ENCODE measurements around the gene LRRC49.

Gene LRRC49

DNA sequence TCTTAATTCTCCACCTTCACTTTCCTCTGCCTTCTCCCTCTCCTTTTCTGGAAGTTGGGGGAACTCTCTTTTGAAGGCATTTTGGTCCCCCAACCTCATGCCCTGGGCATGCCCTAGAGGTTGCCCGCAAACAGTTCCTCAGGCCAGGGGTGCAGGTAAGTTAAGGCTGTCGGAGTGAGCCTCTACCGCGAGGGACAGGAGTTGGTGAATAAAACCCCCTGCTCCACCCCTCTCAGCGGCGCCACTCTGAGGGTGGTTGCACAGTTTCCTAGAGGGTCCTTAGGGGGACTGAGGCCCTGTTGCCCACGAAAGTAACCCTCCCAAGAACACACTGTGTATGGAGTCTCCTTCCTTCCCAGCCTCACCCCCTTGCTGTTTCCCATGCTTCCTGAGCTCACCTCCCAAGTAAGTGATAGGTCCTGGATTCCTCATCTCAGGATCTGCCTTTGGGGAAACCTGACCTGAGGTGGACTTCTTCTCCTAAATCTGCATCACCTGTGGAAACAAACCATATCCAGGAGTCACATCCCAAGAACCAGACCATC is 199.5 kb downstream of the LRRC49 start:
- no peak for DNase-seq (ENCODE audit: low read depth in 2 of 2)

DNA sequence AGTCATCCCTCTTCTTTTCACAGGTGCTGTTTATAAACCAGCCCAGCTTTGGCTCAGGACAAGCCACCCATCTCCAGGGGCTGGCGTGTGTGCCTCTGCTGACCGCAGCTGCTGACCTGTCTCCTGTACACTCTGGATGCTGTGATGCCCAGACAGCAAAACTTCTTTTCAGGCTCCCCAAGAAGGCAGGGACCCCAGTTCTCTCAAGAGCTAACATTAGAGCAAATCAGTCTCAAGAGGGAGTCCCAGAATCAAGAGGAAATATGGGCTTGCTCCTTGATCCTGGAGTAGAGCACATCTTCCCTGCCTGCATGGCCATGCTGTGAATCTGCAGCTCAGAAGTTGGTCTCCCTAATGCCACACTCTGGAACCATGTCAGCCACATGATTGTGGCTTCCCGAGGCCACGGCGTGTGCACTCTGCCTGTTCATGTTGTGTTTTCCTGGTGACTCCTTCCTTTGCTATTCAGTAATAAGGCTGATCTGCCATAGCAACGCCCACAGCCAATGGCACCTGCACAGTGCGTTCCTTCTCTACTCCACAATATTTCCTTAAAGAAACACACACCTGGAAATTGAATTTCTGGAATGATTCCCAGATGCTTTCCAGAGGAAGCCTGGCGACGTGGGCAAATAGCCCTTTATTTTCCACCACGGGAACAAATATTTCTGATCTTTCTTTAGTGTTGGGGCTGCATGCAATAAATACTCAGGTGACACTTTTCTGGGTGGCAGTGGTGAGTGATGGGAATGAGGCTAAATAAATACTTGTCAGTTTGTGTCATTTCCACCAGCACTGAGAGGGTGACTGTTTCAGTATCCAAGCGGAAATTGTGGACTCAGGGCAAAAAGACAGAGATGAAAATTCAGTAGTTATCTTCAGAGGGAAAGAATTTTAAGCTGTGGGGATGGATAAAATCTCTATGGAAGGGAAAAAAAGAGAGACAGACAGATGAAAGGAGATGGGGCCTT is 200.7 kb downstream of the LRRC49 start:
- DNase-seq (ENCODE audit: low read depth in 2 of 2): no peak

DNA sequence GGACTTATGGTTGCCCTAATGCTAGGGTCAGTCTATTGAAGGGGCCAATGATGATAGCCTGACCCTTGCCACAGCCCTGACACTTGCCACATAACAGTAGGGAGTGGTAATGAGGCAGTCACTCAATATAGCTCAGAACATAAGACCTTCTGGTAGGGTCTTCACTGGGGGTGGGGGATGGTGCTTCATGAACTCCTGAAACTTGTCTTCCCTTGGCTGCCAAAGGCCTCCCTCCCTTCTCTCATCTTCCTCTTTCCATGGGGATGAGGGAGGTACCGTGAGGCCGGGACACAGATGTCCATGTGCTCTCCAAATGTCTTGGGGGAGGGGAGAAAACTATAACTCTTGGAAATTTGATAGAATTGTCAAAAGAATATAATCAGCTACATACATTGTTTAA is 201.5 kb downstream of the LRRC49 start:
- DNase-seq (ENCODE audit: low read depth in 2 of 2): no peak

DNA sequence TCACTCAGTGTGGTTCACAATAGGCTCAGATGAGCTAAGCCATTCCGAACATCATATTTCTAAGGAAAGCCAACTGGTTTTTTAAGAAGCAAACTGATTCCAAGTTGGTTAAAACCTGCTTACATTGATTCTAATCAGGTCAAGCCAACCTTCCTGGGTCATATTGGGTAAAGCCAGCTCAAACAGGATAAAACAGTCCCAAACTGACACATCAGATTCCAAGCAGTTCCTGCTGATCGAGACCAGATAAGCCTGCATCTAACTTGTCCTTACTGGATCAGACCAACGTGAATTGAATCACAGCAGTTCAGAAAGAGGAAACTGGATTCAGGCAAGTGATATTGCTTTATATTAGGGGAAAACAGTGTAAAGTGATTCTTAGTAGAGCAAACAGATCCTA is 204.1 kb downstream of the LRRC49 start:
- DNase-seq (ENCODE audit: low read depth in 2 of 2): no peak

DNA sequence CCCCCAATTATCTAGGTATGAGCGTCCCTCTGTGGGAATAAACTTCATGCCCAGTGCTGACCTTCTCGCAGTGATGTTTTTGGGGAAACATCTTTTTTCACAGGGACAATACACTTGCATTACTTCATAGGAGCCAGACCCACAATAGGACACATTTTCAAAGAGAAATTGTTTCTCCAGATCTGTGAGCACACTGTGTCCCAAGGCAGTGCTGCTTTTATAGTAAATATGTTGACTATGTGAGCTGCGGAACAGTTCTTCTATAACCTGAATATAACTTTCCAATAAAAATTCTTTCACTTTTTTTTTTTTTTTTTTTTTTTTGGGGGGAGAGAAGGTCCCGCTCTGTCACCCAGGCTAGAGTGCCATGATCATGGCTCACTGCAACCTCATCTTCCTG is 205.3 kb downstream of the LRRC49 start:
- no peak for DNase-seq (ENCODE audit: low read depth in 2 of 2)

DNA sequence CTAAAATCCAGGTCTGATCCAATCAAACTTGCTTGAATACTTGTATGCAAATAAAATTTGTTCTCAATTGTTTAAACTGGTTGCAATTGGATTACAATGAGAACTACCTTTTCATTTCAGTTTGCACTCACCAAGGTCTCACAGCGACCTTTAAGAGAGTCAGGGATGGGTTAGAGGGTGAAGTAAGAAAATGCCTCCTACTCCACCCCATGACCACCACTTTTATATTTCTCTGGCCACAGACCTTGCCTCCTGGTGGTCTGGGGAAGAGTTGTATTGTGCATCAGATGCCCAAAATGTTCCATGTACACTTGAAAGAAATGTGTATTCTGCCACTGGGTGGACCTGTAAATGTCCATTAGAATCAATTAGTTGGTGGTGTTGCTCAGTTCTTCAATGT is 206.3 kb downstream of the LRRC49 start:
- DNase-seq (ENCODE audit: low read depth in 2 of 2): no peak

Data from stimulated activated CD8-positive, alpha-beta memory T cell treated with anti-CD3 and anti-CD28 coated beads, Interleukin-2, amount 100 ng/mL, for 1 hour (primary cell).